Measurements from ENCODE around the gene ABHD12B. TPM values are rescaled to one million over a fixed set of nuclear protein-coding genes. Genes with fewer than 3 reads are reported as not detected.

ABHD12B gene
- total and polyA plus RNA-seq, 2 of the 13 experiments (the other 11 are each of a cell fraction or from before 2014, with no cell fraction given) = not detected

DNA sequence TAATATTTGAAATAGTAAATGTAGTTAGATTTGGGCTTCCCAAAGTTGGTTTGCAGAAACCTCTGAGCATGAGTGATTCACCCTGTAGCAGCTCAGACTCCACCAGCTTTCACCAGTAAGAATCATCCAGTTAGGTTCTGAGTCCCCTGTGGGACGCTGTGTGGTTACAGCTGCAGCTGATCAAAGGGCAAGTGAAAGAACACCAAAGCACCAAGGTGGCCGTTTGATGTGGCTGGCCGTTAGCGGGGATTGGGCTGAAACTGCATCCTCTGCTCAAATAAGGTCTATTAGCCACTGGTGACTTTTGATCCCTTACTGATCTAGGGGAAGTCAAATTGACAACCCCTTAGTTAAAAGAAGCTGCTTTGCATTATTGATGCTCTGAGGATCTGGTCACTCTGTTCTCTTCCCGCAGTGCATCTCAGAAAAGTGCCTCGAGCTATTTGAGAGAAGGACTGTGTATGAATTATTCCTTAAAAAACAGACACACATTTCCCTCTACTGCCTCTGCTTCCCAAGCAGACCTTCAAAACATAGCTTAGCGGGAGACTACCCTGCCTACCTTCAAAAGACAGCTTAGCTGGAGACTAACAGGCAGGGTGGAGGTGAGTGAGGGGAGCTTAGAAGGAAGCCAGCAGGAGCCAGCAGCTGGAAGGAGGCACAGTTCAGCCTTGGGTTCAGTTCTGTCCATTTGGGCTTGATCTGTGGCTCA, 3.7 kb downstream of the ABHD12B start (continued):
- TF ChIP-seq HNRNPLL (IDR thresholded peaks at IDR 0.05; ENCODE audit: low read depth, low read length, poor library complexity, severe bottlenecking) (no peak), EED (CRISPR knock-in tag; IDR thresholded peaks at IDR 0.05) (no peak), PTBP1 (IDR thresholded peaks at IDR 0.05; ENCODE audit: low read depth, low read length, poor library complexity, severe bottlenecking) (no peak), ZNF772 (CRISPR knock-in tag; IDR thresholded peaks at IDR 0.05) (no peak), ZNF574 (CRISPR knock-in tag; IDR thresholded peaks at IDR 0.05) (peak; percentile 69), HMG20B (CRISPR knock-in tag; conservative IDR thresholded peaks at IDR 0.05) (peak; percentile 75), TFAP4 (IDR thresholded peaks at IDR 0.05; ENCODE audit: borderline replicate concordance, low read depth) (peak; percentile 93), ZNF251 (CRISPR knock-in tag; IDR thresholded peaks at IDR 0.05) (no peak), PRPF4 (IDR thresholded peaks at IDR 0.05; ENCODE audit: low read depth, low read length, poor library complexity, severe bottlenecking) (no peak), SP5 (CRISPR knock-in tag; IDR thresholded peaks at IDR 0.05; ENCODE audit: borderline replicate concordance, low read depth) (no peak), CCDC6 (CRISPR knock-in tag; IDR thresholded peaks at IDR 0.05) (0 out of 2 replicates have a peak, but pooled peaks have one; percentile 19), DDIT3 (CRISPR knock-in tag; IDR thresholded peaks at IDR 0.05) (no peak), TFE3 (CRISPR knock-in tag; IDR thresholded peaks at IDR 0.05) (no peak), ZBTB46 (CRISPR knock-in tag; IDR thresholded peaks at IDR 0.05; ENCODE audit: borderline replicate concordance) (no peak), NFIC (IDR thresholded peaks at IDR 0.05; ENCODE audit: low read length) (no peak; the same call in 1 of the 2 replicates)
- TF ChIP-seq, protein P1, sequence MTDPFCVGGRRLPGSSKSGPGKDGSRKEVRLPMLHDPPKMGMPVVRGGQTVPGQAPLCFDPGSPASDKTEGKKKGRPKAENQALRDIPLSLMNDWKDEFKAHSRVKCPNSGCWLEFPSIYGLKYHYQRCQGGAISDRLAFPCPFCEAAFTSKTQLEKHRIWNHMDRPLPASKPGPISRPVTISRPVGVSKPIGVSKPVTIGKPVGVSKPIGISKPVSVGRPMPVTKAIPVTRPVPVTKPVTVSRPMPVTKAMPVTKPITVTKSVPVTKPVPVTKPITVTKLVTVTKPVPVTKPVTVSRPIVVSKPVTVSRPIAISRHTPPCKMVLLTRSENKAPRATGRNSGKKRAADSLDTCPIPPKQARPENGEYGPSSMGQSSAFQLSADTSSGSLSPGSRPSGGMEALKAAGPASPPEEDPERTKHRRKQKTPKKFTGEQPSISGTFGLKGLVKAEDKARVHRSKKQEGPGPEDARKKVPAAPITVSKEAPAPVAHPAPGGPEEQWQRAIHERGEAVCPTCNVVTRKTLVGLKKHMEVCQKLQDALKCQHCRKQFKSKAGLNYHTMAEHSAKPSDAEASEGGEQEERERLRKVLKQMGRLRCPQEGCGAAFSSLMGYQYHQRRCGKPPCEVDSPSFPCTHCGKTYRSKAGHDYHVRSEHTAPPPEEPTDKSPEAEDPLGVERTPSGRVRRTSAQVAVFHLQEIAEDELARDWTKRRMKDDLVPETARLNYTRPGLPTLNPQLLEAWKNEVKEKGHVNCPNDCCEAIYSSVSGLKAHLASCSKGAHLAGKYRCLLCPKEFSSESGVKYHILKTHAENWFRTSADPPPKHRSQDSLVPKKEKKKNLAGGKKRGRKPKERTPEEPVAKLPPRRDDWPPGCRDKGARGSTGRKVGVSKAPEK (CRISPR knock-in tag; IDR thresholded peaks at IDR 0.05; ENCODE audit: borderline replicate concordance) = no peak; the same call in 1 of the 2 replicates
